HG02870 (cell line): ENCODE results near the gene AFAP1.

Experiments used
- ATAC-seq: cut with Tn5 transposase; IDR thresholded peaks from one replicate; pipeline ENCODE4 v1.9.1; 2021; ENCODE audit warnings: mild to moderate bottlenecking, moderate library complexity; ENCODE audit not compliant: unreplicated experiment

AFAP1 gene

GRCh38 chr4:7868892-7869471, 70.7 kb downstream of the AFAP1 start:
- no peak for ATAC-seq

GRCh38 chr4:7868436-7868775, 71.3 kb downstream of the AFAP1 start:
- ATAC-seq, result no peak

- no peak for ATAC-seq
Measured at GRCh38 chr4:7867701-7868435, 71.8 kb downstream of the AFAP1 start.

- no peak for ATAC-seq
Measured at GRCh38 chr4:7867191-7867590, 72.5 kb downstream of the AFAP1 start.

GRCh38 chr4:7865533-7865932, 74.1 kb downstream of the AFAP1 start:
- ATAC-seq, result no peak

GRCh38 chr4:7864685-7865084, 75.0 kb downstream of the AFAP1 start:
- no peak for ATAC-seq

- no peak for ATAC-seq
Measured at GRCh38 chr4:7863911-7864681, 75.6 kb downstream of the AFAP1 start.

- no peak for ATAC-seq
Measured at GRCh38 chr4:7862561-7863192, 77.0 kb downstream of the AFAP1 start.

- no peak for ATAC-seq
Measured at GRCh38 chr4:7861440-7861881, 78.2 kb downstream of the AFAP1 start.

GRCh38 chr4:7860600-7861163, 79.0 kb downstream of the AFAP1 start:
- ATAC-seq, result no peak

GRCh38 chr4:7859326-7859725, 80.3 kb downstream of the AFAP1 start:
- no peak for ATAC-seq

- ATAC-seq, result no peak
Measured at GRCh38 chr4:7858498-7858897, 81.2 kb downstream of the AFAP1 start.

GRCh38 chr4:7857993-7858392, 81.7 kb downstream of the AFAP1 start:
- ATAC-seq, result no peak

- no peak for ATAC-seq
Measured at GRCh38 chr4:7857238-7857701, 82.4 kb downstream of the AFAP1 start.

GRCh38 chr4:7855731-7856130, 83.9 kb downstream of the AFAP1 start:
- ATAC-seq, result no peak

- no peak for ATAC-seq
Measured at GRCh38 chr4:7854697-7855370, 84.8 kb downstream of the AFAP1 start.

- no peak for ATAC-seq
Measured at GRCh38 chr4:7854216-7854615, 85.4 kb downstream of the AFAP1 start.

- no peak for ATAC-seq
Measured at GRCh38 chr4:7853271-7853670, 86.4 kb downstream of the AFAP1 start.

GRCh38 chr4:7852568-7853185, 87.0 kb downstream of the AFAP1 start:
- ATAC-seq, result no peak

- no peak for ATAC-seq
Measured at GRCh38 chr4:7850489-7850888, 89.2 kb downstream of the AFAP1 start.
